ENCODE data around the gene IGSF8.

The IGSF8 gene

GRCh38 chr1:160086456-160086892, 11.9 kb downstream of the IGSF8 start:
- no peak overlapping the region for H3K4me3 Mint-ChIP-seq
- no peaks in the 10 kb centered on the region for H3K36me3 Mint-ChIP-seq (ENCODE audit: low read depth)
- DNase-seq: no peak
- peaks cover 63% of the 10 kb centered on the region for H3K27me3 Mint-ChIP-seq (ENCODE audit: low read depth, poor library complexity)
- no peak overlapping the region for H3K27ac Mint-ChIP-seq
- no peak for TF ChIP-seq CTCF (IDR thresholded peaks at IDR 0.05)
- peaks cover 14% of the 10 kb centered on the region for H3K4me1 Mint-ChIP-seq
- H3K9me3 Mint-ChIP-seq: no peaks in the 10 kb centered on the region

GRCh38 chr1:160085686-160086455, 12.5 kb downstream of the IGSF8 start:
- H3K27ac Mint-ChIP-seq: no peak overlapping the region
- H3K27me3 Mint-ChIP-seq (ENCODE audit: low read depth, poor library complexity): peaks cover 69% of the 10 kb centered on the region
- no peaks in the 10 kb centered on the region for H3K36me3 Mint-ChIP-seq (ENCODE audit: low read depth)
- TF ChIP-seq CTCF (IDR thresholded peaks at IDR 0.05): peak; percentile 93
- no peak overlapping the region for H3K4me3 Mint-ChIP-seq
- H3K9me3 Mint-ChIP-seq: no peaks in the 10 kb centered on the region
- peak; percentile 90 for DNase-seq
- peaks cover 10% of the 10 kb centered on the region for H3K4me1 Mint-ChIP-seq

- Mint-ChIP-seq H3K27ac (no peak overlapping the region), H3K36me3 (ENCODE audit: low read depth) (no peaks in the 10 kb centered on the region), H3K9me3 (no peaks in the 10 kb centered on the region), H3K27me3 (ENCODE audit: low read depth, poor library complexity) (peaks cover 80% of the 10 kb centered on the region), H3K4me1 (peaks cover 6% of the 10 kb centered on the region), H3K4me3 (no peak overlapping the region)
- TF ChIP-seq CTCF (IDR thresholded peaks at IDR 0.05): no peak
- no peak for DNase-seq
Observed at GRCh38 chr1:160084771-160085321, 13.6 kb downstream of the IGSF8 start.

GRCh38 chr1:160083968-160084770, 14.2 kb downstream of the IGSF8 start:
- H3K4me3 Mint-ChIP-seq: peak overlapping the region; percentile 71
- H3K9me3 Mint-ChIP-seq: no peaks in the 10 kb centered on the region
- peak; percentile 63 for TF ChIP-seq CTCF (IDR thresholded peaks at IDR 0.05)
- peak; percentile 77 for DNase-seq
- H3K27me3 Mint-ChIP-seq (ENCODE audit: low read depth, poor library complexity): peaks cover 86% of the 10 kb centered on the region
- H3K4me1 Mint-ChIP-seq: peaks cover 6% of the 10 kb centered on the region
- no peaks in the 10 kb centered on the region for H3K36me3 Mint-ChIP-seq (ENCODE audit: low read depth)
- H3K27ac Mint-ChIP-seq: no peak overlapping the region

- peaks cover 92% of the 10 kb centered on the region for H3K27me3 Mint-ChIP-seq (ENCODE audit: low read depth, poor library complexity)
- no peak for TF ChIP-seq CTCF (IDR thresholded peaks at IDR 0.05)
- no peak overlapping the region for H3K27ac Mint-ChIP-seq
- H3K9me3 Mint-ChIP-seq: no peaks in the 10 kb centered on the region
- no peaks in the 10 kb centered on the region for H3K36me3 Mint-ChIP-seq (ENCODE audit: low read depth)
- peak overlapping the region; percentile 63 for H3K4me3 Mint-ChIP-seq
- no peaks in the 10 kb centered on the region for H3K4me1 Mint-ChIP-seq
- DNase-seq: no peak
Observed at GRCh38 chr1:160082926-160083325, 15.5 kb downstream of the IGSF8 start.

Measured in nephron progenitor cell (in vitro differentiated cells).